ENCODE data around the gene PLXNA2.

The PLXNA2 gene

GRCh38 chr1:207990876-207991582 lies 253.2 kb downstream of the PLXNA2 start:
- no peak for DNase-seq (ENCODE audit: low spot score)

DNA sequence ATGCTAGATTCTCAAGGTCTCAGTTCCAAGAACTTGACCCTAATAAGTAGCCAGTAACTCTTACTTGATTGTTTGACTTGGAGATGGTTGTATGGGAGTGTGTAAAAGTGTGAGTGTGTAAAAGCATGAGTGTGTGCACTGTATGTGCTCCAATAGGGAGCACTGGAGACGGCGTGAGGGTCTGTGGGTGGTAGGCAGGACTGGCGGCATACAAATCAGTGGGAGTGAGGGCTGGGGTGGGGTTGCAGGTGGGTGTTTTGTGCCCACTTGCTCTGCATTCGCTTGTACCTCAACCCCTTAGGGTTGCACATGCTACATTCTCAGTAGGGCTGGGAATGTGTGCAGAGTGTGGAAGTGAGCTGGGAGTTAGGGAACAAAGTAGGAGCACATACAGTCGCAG lies 253.7 kb downstream of the PLXNA2 start:
- no peak for DNase-seq (ENCODE audit: low spot score)

- DNase-seq (ENCODE audit: low spot score), result no peak
Measured at GRCh38 chr1:207988326-207989165, 255.6 kb downstream of the PLXNA2 start.

DNA sequence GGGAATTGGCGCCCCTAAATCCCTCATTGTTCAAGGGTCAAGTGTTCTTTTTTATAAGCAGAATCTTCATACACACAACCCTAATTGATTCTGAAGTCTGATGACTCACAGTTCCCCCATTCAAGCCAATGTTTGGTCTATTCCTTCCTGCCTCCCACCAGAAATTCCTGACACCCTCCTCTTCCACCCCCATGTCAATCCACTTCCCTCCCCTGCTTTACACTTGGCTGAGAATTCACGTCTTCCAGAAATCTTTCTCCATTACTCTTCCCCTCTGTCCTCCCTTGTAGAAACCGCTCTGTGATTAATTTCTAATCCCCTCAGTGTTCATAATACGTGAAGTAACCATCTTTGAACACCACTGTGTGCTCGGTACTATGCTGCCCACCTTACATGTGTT lies 257.0 kb downstream of the PLXNA2 start:
- DNase-seq (ENCODE audit: low spot score), result no peak

DNA sequence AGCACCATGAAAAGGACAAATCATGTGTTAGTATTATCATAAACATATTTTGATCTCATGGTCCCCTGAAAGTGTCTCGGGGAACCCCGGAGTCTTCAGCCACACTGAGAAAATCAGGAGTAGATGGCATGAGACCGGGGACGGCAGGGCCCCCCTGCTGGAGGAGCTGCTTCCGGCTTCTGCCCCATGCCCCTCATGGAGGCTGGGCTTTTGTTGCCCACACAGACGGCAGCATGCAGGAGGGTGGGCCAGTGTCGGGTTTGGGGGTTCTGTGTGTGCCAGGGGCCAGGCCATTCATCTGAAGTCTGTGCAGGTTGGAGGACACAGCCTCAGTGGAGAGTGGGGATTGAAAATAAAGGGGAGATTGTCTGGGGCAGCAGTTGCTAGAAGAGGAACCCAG lies 258.2 kb downstream of the PLXNA2 start:
- DNase-seq (ENCODE audit: low spot score), result no peak

- no peak for DNase-seq (ENCODE audit: low spot score)
Measured at GRCh38 chr1:207984831-207985572, 259.2 kb downstream of the PLXNA2 start.

DNA sequence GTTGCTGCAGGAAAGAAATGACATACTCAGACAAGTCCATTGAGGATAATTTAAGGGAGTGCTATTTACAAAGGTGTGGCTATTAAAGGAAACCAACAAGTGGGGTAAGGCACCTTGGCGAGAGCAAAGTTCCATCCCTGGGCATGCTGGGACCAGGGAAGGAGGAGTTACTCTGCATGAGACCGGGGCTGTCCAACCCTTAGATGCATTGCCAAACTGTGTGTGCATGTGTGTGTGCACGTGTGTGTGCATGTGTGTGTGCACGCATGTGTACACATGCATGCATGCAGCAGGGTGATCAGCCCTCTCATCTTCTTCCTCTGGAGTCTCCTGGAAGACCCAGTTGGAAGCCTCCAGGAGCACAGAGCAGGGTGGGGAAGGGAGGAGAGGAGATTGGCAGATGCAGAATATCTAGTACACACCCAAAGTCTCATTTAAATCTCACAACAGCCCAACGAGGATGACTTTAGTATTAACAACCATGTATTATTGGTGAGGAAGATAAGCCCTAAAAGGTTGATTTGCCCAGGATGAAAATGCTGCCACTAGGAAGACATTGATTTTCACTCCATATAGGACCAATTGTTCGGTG lies 261.0 kb downstream of the PLXNA2 start:
- DNase-seq (ENCODE audit: low spot score), result no peak

DNA sequence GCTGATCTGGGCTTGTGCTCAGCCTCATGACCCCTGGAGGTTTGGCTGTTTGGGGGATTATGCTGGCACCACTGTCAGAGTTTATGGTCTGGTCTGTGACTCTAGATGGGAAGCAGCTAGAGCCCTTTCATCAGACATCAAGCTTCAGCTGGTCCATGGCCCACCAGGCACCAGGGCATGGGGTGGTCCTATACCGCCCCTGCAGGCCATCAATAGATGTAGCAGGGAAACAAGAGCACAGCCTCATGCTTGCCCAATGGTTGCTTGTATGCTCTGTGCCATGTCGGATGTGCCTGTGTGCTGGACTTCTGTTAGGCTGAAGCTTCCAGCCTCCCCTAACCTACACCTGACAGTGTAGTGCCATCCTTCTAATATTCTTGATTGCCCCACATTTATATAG lies 262.2 kb downstream of the PLXNA2 start:
- DNase-seq (ENCODE audit: low spot score), result peak; percentile 35

GRCh38 chr1:207978441-207978840 lies 265.7 kb downstream of the PLXNA2 start:
- DNase-seq (ENCODE audit: low spot score), result no peak

DNA sequence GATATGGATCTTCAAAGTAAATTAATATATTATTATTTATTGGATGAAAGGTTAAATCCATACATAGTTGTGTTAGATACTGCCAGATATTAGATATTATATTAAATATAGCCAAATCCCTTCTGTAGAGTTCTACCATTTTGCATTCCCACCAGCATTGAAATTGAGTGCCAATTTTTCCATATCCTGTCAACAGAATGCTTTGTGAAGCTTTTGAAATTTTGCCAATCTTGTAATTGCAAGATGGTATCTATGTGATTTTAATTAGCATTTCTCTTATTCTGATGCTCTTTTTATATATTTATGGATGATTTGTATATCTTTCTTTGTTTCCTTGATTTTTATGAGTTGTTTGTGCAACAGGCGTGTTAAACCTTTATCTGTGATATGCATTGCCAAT lies 266.3 kb downstream of the PLXNA2 start:
- DNase-seq (ENCODE audit: low spot score), result no peak

- DNase-seq (ENCODE audit: low spot score), result no peak
Measured at GRCh38 chr1:207973898-207974568, 270.2 kb downstream of the PLXNA2 start.

- DNase-seq (ENCODE audit: low spot score), result no peak
Measured at GRCh38 chr1:207972337-207972736, 271.8 kb downstream of the PLXNA2 start.
